GM23248 (cell line): ENCODE results near the gene CSRP1. TPM values are rescaled to one million over a fixed set of nuclear protein-coding genes. Genes with fewer than 3 reads are reported as not detected.

ENCODE experiments used
- DNase-seq: peaks from one replicate; pipeline ENCODE4 v3.0.0-alpha.2; 2015
- H2AFZ ChIP-seq: fragments of 200-600 bp; sonication (generic); 2 replicates; pipeline ENCODE4 v1.6.1; 2016; ENCODE audit warnings: antibody characterized with exemption
- H3F3A ChIP-seq: fragments of 200-600 bp; sonication (generic); 2 replicates; pipeline ENCODE4 v1.6.1; 2016; ENCODE audit warnings: mild to moderate bottlenecking, antibody characterized with exemption, mixed run types; ENCODE audit not compliant: insufficient read depth
- H3K27ac ChIP-seq: fragments of 200-600 bp; sonication (generic); 2 replicates; pipeline ENCODE4 v1.5.1; 2016; ENCODE audit warnings: mild to moderate bottlenecking
- H3K27me3 ChIP-seq: fragments of 200-600 bp; sonication (generic); replicated peaks from 2 replicates; pipeline ENCODE4 v1.6.1; 2016; ENCODE audit warnings: mild to moderate bottlenecking; ENCODE audit not compliant: insufficient read depth
- H3K36me3 ChIP-seq: fragments of 200-600 bp; sonication (generic); 2 replicates; pipeline ENCODE4 v1.6.1; 2016; ENCODE audit warnings: low read depth, mild to moderate bottlenecking
- H3K4me1 ChIP-seq: fragments of 200-600 bp; sonication (generic); 2 replicates; pipeline ENCODE4 v1.6.1; 2016; ENCODE audit warnings: mild to moderate bottlenecking; ENCODE audit not compliant: insufficient read depth
- H3K4me2 ChIP-seq: fragments of 200-600 bp; sonication (generic); one replicate; pipeline ENCODE4 v1.6.1; 2016; ENCODE audit warnings: mild to moderate bottlenecking; ENCODE audit not compliant: unreplicated experiment
- H3K4me3 ChIP-seq: fragments of 200-600 bp; sonication (generic); 2 replicates; pipeline ENCODE4 v1.5.1; 2016; ENCODE audit warnings: mild to moderate bottlenecking
- H3K79me2 ChIP-seq: fragments of 200-600 bp; sonication (generic); 2 replicates; pipeline ENCODE4 v1.6.1; 2016; ENCODE audit warnings: mild to moderate bottlenecking; ENCODE audit not compliant: insufficient read depth
- H3K9ac ChIP-seq: fragments of 200-600 bp; sonication (generic); 2 replicates; pipeline ENCODE4 v1.6.1; 2016; ENCODE audit warnings: mild to moderate bottlenecking
- H3K9me2 ChIP-seq: fragments of 200-600 bp; sonication (generic); 2 replicates; pipeline ENCODE4 v1.6.1; 2016; ENCODE audit warnings: mixed run types, mild to moderate bottlenecking, moderate library complexity; ENCODE audit not compliant: insufficient read depth
- H3K9me3 ChIP-seq: fragments of 200-600 bp; sonication (generic); one replicate; pipeline ENCODE4 v1.6.1; 2017; ENCODE audit warnings: low read depth
- H4K20me1 ChIP-seq: fragments of 200-600 bp; sonication (generic); 2 replicates; pipeline ENCODE4 v1.6.0; 2016; ENCODE audit not compliant: insufficient read depth
- EZH2 ChIP-seq: fragments of 200-600 bp; sonication (generic); IDR thresholded peaks from 2 replicates; pipeline ENCODE4 v1.6.1; 2018; ENCODE audit warnings: antibody characterized with exemption, mild to moderate bottlenecking; ENCODE audit not compliant: insufficient read depth, poor library complexity, severe bottlenecking
- EZH2phosphoT487 ChIP-seq: fragments of 200-600 bp; sonication (generic); IDR thresholded peaks from 2 replicates; pipeline ENCODE4 v1.6.1; 2018; ENCODE audit warnings: antibody characterized with exemption, moderate library complexity, mild to moderate bottlenecking, low read depth; ENCODE audit not compliant: insufficient read depth
- WGBS, 2 experiments: methylation state at CpG; one replicate each; pipeline ENCODE4 v1.1.6; 2015 to 2017; ENCODE audit warnings: low lambda C conversion rate in 2 of 2, low coverage in 1 of 2; ENCODE audit errors: missing lambda C conversion rate in 2 of 2; 5-methylcytosine and 5-hydroxymethylcytosine counted together
- in situ Hi-C: fragments of 300-500 bp; cut with MboI; formaldehyde crosslinking; loops from 2 replicates; pipeline ENCODE4 v1.15.0; 2020
- polyA plus RNA-seq: library from polyadenylated mRNA; unstranded; fragments of >200 nt; fragmentation: Nextera tagmentation; extraction: Ambion mirVana; gene quantifications from 2 replicates; pipeline ENCODE4 v1.2.1, GENCODE V29; 2016
- total RNA-seq: library from RNA; depleted of rRNA; stranded (reverse); fragments of >200 nt; shearing (Covaris generic); gene quantifications from 2 replicates; pipeline ENCODE4 v1.2.3, GENCODE V29; 2014

Gene CSRP1
- total and polyA plus RNA-seq, 2 experiments from 2014 or later, result 510 to 1,160 TPM

GRCh38 chr1:201518071-201518470 is 11.1 kb upstream of the CSRP1 start:
- H3K9me2 ChIP-seq, result no peaks in the 10 kb centered on the region
- TF ChIP-seq EZH2phosphoT487 (no peak), EZH2 (no peak)
- no peak overlapping the region for H2AFZ ChIP-seq
- no peak overlapping the region for H3K9ac ChIP-seq
- 0 out of 2 replicates have a peak, but pooled peaks cover 6% of the 10 kb centered on the region for H3K4me1 ChIP-seq
- no peak overlapping the region for H3K4me2 ChIP-seq
- no peaks in the 10 kb centered on the region for H3K36me3 ChIP-seq
- 97 to 99% methylated on average over 5 of the region's 5 CpGs for WGBS, 2 experiments
- H3K27ac ChIP-seq, result no peak overlapping the region
- no peaks in the 10 kb centered on the region for H3K27me3 ChIP-seq
- H3K4me3 ChIP-seq, result no peak overlapping the region
- no peaks in the 10 kb centered on the region for H3F3A ChIP-seq
- H3K9me3 ChIP-seq, result no peaks in the 10 kb centered on the region
- H3K79me2 ChIP-seq, result no peaks in the 10 kb centered on the region
- in situ Hi-C loops, result no loop called here
- DNase-seq, result no peak
- no peaks in the 10 kb centered on the region for H4K20me1 ChIP-seq

GRCh38 chr1:201517631-201518030 is 10.7 kb upstream of the CSRP1 start:
- DNase-seq, result no peak
- in situ Hi-C loops, result no loop called here

GRCh38 chr1:201516511-201517127 is 9.7 kb upstream of the CSRP1 start:
- 97 to 100% methylated on average over 2 of the region's 2 CpGs for WGBS, 2 experiments
- DNase-seq, result no peak
- in situ Hi-C loops, result no loop called here

More at GRCh38 chr1:201517631-201518030, 10.7 kb upstream of the CSRP1 start:
- Histone ChIP-seq H3K4me1 (peaks cover 9% of the 10 kb centered on the region), H3K9me3 (no peaks in the 10 kb centered on the region), H3K4me3 (no peak overlapping the region), H3K9me2 (no peaks in the 10 kb centered on the region), H3K79me2 (no peaks in the 10 kb centered on the region), H4K20me1 (no peaks in the 10 kb centered on the region), H3K4me2 (no peak overlapping the region), H3F3A (no peaks in the 10 kb centered on the region), H3K9ac (no peak overlapping the region), H3K27ac (no peak overlapping the region), H3K27me3 (no peaks in the 10 kb centered on the region), H3K36me3 (no peaks in the 10 kb centered on the region), H2AFZ (no peak overlapping the region)
- 74% methylated on average over 7 of the region's 7 CpGs for WGBS, 2 experiments
- TF ChIP-seq EZH2, result no peak
- TF ChIP-seq EZH2phosphoT487, result no peak

GRCh38 chr1:201515895-201516294 is 9.0 kb upstream of the CSRP1 start:
- Histone ChIP-seq H3F3A (no peaks in the 10 kb centered on the region), H3K79me2 (no peaks in the 10 kb centered on the region), H3K9ac (no peak overlapping the region), H3K9me2 (no peaks in the 10 kb centered on the region), H3K36me3 (no peaks in the 10 kb centered on the region), H3K27me3 (no peaks in the 10 kb centered on the region), H3K4me2 (no peak overlapping the region), H3K9me3 (no peaks in the 10 kb centered on the region), H3K27ac (no peak overlapping the region), H4K20me1 (no peaks in the 10 kb centered on the region), H3K4me1 (peaks cover 19% of the 10 kb centered on the region), H2AFZ (no peak overlapping the region), H3K4me3 (no peak overlapping the region)
- DNase-seq, result peak; percentile 14
- in situ Hi-C loops, result no loop called here
- TF ChIP-seq EZH2phosphoT487 (no peak), EZH2 (no peak)
- 72 to 80% methylated on average over 1 of the region's 1 CpG for WGBS, 2 experiments

More at GRCh38 chr1:201516511-201517127, 9.7 kb upstream of the CSRP1 start:
- H3K9ac ChIP-seq, result no peak overlapping the region
- H3K4me2 ChIP-seq, result no peak overlapping the region
- no peak for TF ChIP-seq EZH2phosphoT487
- no peak for TF ChIP-seq EZH2
- H2AFZ ChIP-seq, result no peak overlapping the region
- H3F3A ChIP-seq, result no peaks in the 10 kb centered on the region
- H3K36me3 ChIP-seq, result no peaks in the 10 kb centered on the region
- no peaks in the 10 kb centered on the region for H3K79me2 ChIP-seq
- peaks cover 19% of the 10 kb centered on the region for H3K4me1 ChIP-seq
- H3K4me3 ChIP-seq, result no peak overlapping the region
- no peaks in the 10 kb centered on the region for H3K9me2 ChIP-seq
- H4K20me1 ChIP-seq, result no peaks in the 10 kb centered on the region
- H3K27ac ChIP-seq, result no peak overlapping the region
- H3K9me3 ChIP-seq, result no peaks in the 10 kb centered on the region
- no peaks in the 10 kb centered on the region for H3K27me3 ChIP-seq
